Endodermal cell (in vitro differentiated cells): ENCODE results near the gene XK. TPM values are rescaled to one million over a fixed set of nuclear protein-coding genes. Genes with fewer than 3 reads are reported as not detected.

Source experiments
- DNase-seq: peaks from one replicate; pipeline ENCODE4 v3.0.0-alpha.2; 2017
- H3K27ac ChIP-seq: 2 replicates; pipeline ENCODE4 v1.5.1; 2013; ENCODE audit warnings: mild to moderate bottlenecking, low read depth, low read length, moderate library complexity
- H3K27me3 ChIP-seq: 2 replicates; pipeline ENCODE4 v1.6.1; 2013; ENCODE audit warnings: mild to moderate bottlenecking, low read length, moderate library complexity; ENCODE audit not compliant: insufficient read depth, control insufficient read depth, poor library complexity, severe bottlenecking
- H3K36me3 ChIP-seq: 2 replicates; pipeline ENCODE4 v1.7.0; 2013; ENCODE audit warnings: mild to moderate bottlenecking, low read length, moderate library complexity; ENCODE audit not compliant: control insufficient read depth, insufficient read depth
- H3K4me1 ChIP-seq: one replicate; pipeline ENCODE4 v1.7.0; 2013; ENCODE audit warnings: low read length; ENCODE audit not compliant: control insufficient read depth, insufficient read depth
- H3K4me3 ChIP-seq: 2 replicates; pipeline ENCODE4 v1.5.1; 2013; ENCODE audit warnings: mild to moderate bottlenecking, low read length, moderate library complexity
- H3K9ac ChIP-seq: 2 replicates; pipeline ENCODE4 v1.6.1; 2013; ENCODE audit warnings: mild to moderate bottlenecking, low read length, moderate library complexity; ENCODE audit not compliant: poor library complexity, severe bottlenecking; ENCODE audit errors: extremely low read depth
- H3K9me3 ChIP-seq: 2 replicates; pipeline ENCODE4 v1.6.1; 2013; ENCODE audit warnings: mild to moderate bottlenecking, low read length, moderate library complexity; ENCODE audit not compliant: control insufficient read depth
- H3K27ac Mint-ChIP-seq: 2 replicates; pipeline ENCODE4 v1.8.0; 2020; ENCODE audit warnings: mixed read lengths
- H3K27me3 Mint-ChIP-seq: 2 replicates; pipeline ENCODE4 v1.8.0; 2021; ENCODE audit warnings: mild to moderate bottlenecking, mixed read lengths; ENCODE audit not compliant: insufficient read depth
- H3K36me3 Mint-ChIP-seq: 2 replicates; pipeline ENCODE4 v1.8.0; 2020; ENCODE audit warnings: low read depth, mixed read lengths
- H3K4me1 Mint-ChIP-seq: 2 replicates; pipeline ENCODE4 v1.8.0; 2020; ENCODE audit warnings: mixed read lengths
- H3K4me3 Mint-ChIP-seq: 2 replicates; pipeline ENCODE4 v1.8.0; 2020; ENCODE audit warnings: mild to moderate bottlenecking, moderate library complexity, mixed read lengths
- H3K9me3 Mint-ChIP-seq: 2 replicates; pipeline ENCODE4 v1.8.0; 2020; ENCODE audit warnings: mild to moderate bottlenecking, mixed read lengths
- CTCF ChIP-seq: fragments of 200-600 bp; sonication (generic); conservative IDR thresholded peaks from 2 replicates; pipeline ENCODE4 v1.5.0; 2021; ENCODE audit warnings: antibody characterized with exemption, mild to moderate bottlenecking
- WGBS, 2 experiments: methylation state at CpG; one replicate each; pipeline versions ENCODE4 v1.1.5 to v1.1.7; 2013; ENCODE audit warnings: missing lambda C conversion rate in 2 of 2, mixed read lengths in 1 of 2; ENCODE audit not compliant: insufficient coverage in 1 of 2, insufficient read length in 1 of 2; 5-methylcytosine and 5-hydroxymethylcytosine counted together
- total RNA-seq, 2 donors: library from RNA; stranded (reverse); fragmentation: NEBNext Ultra II Directional in 1 of 2; extraction: Animal tissue kit (Norgen Biotek cat#: 25700) in 1 of 2; gene quantifications; 2 replicates in 1 of 2; 3 replicates in 1 of 2; pipeline ENCODE4 v1.2.1, GENCODE V29; 2021

XK gene
- total RNA-seq, 2 donors from 2014 or later: 0.13 to 0.49 TPM

- Mint-ChIP-seq H3K4me1 (no peaks in the 10 kb centered on the region), H3K36me3 (no peaks in the 10 kb centered on the region), H3K9me3 (peaks cover 29% of the 10 kb centered on the region), H3K4me3 (no peak overlapping the region), H3K27me3 (no peaks in the 10 kb centered on the region), H3K27ac (no peak overlapping the region)
- Histone ChIP-seq H3K36me3 (no peaks in the 10 kb centered on the region), H3K9ac (no peak overlapping the region), H3K4me1 (no peaks in the 10 kb centered on the region), H3K4me3 (no peak overlapping the region), H3K27me3 (no peaks in the 10 kb centered on the region), H3K27ac (no peak overlapping the region), H3K9me3 (no peaks in the 10 kb centered on the region)
- DNase-seq: peak; percentile 45
- no peak for TF ChIP-seq CTCF
- WGBS, 2 experiments: 73% methylated on average over 1 of the region's 1 CpG; no CpG with 5 or more reads in 1 of the 2 experiments
Measured at GRCh38 chrX:37651921-37652452, 33.6 kb upstream of the XK start.

- no peak overlapping the region for H3K4me3 Mint-ChIP-seq
- TF ChIP-seq CTCF: no peak
- H3K9me3 Mint-ChIP-seq: peaks cover 27% of the 10 kb centered on the region
- no peak overlapping the region for H3K27ac Mint-ChIP-seq
- Histone ChIP-seq H3K9me3 (no peaks in the 10 kb centered on the region), H3K36me3 (no peaks in the 10 kb centered on the region), H3K4me1 (no peaks in the 10 kb centered on the region), H3K27ac (no peak overlapping the region), H3K27me3 (no peaks in the 10 kb centered on the region), H3K9ac (no peak overlapping the region), H3K4me3 (no peak overlapping the region)
- no peak for DNase-seq
- H3K36me3 Mint-ChIP-seq: no peaks in the 10 kb centered on the region
- WGBS, 2 experiments: 82% methylated on average over 7 of the region's 8 CpGs; no CpG with 5 or more reads in 1 of the 2 experiments
- no peaks in the 10 kb centered on the region for H3K27me3 Mint-ChIP-seq
- no peaks in the 10 kb centered on the region for H3K4me1 Mint-ChIP-seq
Measured at GRCh38 chrX:37652589-37653231, 32.9 kb upstream of the XK start.

- H3K4me1 Mint-ChIP-seq: no peaks in the 10 kb centered on the region
- H3K27ac Mint-ChIP-seq: no peak overlapping the region
- no peaks in the 10 kb centered on the region for H3K9me3 ChIP-seq
- no peak for DNase-seq
- no peaks in the 10 kb centered on the region for H3K36me3 Mint-ChIP-seq
- no peaks in the 10 kb centered on the region for H3K27me3 ChIP-seq
- no peak overlapping the region for H3K4me3 ChIP-seq
- H3K4me3 Mint-ChIP-seq: no peak overlapping the region
- no peak overlapping the region for H3K27ac ChIP-seq
- WGBS, 2 experiments: no CpG with 5 or more reads among the region's 1 CpG
- H3K9ac ChIP-seq: no peak overlapping the region
- TF ChIP-seq CTCF: no peak
- H3K27me3 Mint-ChIP-seq: no peaks in the 10 kb centered on the region
- peaks cover 26% of the 10 kb centered on the region for H3K9me3 Mint-ChIP-seq
- no peaks in the 10 kb centered on the region for H3K4me1 ChIP-seq
- H3K36me3 ChIP-seq: no peaks in the 10 kb centered on the region
Measured at GRCh38 chrX:37653397-37654085, 32.0 kb upstream of the XK start.
